ENCODE results near the gene LILRB5. TPM values are rescaled to one million over a fixed set of nuclear protein-coding genes. Genes with fewer than 3 reads are reported as not detected.
"Not testable (repeated sequence)": the region's sequence is repeated elsewhere in the genome, so short reads cannot be mapped to it uniquely, and the experiment has no call there.

The LILRB5 gene
- polyA plus RNA-seq, 4 donors, result 2.1 to 2.8 (median 2.3) TPM

DNA sequence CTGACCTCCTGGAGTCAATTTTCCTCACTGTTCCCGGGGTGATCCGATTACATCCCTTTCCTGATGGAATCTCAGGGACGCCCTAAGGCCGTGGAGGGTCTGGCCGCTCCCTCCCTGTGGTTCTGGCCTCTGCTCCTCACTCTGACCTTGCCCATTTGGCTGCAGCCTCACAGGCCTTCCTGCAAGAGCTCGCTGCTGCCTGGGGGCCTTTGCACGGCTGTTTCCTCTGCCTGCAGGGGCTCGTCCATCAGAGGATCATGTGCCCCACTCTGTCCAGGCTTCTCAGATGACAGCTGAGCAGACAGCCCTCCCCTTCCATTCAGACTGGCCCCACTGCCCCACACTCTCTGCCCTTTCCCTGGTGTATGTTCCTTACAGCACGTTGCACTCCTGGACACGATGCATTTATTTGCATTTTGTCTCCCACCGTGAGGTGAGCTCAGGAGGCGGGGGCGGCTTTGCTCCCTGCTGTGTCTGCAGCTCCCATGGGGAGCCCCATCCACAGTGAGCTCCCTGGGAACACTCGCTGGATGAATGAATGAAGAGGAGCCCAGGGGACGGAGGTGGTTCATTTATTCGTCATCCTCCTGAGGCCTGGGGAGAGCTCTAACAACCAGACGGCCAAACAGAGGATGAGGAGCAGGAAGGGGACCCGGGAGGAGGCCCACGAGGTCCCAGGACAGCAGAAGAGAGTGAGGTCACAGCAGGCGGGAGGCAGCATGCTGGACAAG lies 39.4 kb downstream of the LILRB5 start:
- not testable (repeated sequence) for DNase-seq (ENCODE audit: low read depth in 4 of 4, low spot score in 2 of 4)

DNA sequence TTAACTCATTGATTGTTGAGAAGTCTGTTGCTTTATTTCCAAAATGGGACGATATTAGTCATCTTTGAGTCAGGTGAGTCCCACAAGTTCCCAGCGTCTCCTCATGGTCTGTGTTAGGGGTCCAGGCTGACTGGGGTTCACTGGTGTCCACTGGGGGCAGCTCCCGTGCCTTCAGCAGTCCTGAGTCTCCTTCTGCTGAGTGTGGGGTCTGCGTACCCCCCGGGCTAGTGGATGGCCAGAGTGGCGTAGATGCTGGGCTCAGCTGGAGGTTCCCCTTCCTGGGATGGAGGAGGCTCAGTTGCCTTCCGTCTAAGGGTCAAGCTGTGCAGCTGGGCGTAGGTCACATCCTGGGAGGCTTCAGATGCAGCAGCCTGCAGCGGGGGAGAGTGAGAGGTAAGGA lies 40.2 kb downstream of the LILRB5 start:
- no peak for DNase-seq (ENCODE audit: low read depth in 4 of 4, low spot score in 2 of 4)

DNA sequence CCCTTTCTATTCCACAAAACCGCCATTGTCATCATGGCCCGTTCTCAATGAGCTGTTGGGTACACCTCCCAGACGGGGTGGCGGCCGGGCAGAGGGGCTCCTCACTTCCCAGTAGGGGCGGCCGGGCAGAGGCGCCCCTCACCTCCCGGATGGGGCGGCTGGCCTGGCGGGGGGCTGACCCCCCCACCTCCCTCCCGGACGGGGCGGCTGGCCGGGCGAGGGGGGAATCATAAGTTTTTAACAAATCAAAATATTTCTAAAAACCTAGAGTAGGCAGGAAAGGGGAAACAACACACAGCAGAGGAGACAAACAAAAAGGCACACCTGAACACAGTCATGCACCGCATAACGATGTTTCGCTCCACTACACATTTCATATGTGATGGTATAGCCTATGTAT lies 42.3 kb downstream of the LILRB5 start:
- not testable (repeated sequence) for DNase-seq (ENCODE audit: low read depth in 4 of 4, low spot score in 2 of 4)

DNA sequence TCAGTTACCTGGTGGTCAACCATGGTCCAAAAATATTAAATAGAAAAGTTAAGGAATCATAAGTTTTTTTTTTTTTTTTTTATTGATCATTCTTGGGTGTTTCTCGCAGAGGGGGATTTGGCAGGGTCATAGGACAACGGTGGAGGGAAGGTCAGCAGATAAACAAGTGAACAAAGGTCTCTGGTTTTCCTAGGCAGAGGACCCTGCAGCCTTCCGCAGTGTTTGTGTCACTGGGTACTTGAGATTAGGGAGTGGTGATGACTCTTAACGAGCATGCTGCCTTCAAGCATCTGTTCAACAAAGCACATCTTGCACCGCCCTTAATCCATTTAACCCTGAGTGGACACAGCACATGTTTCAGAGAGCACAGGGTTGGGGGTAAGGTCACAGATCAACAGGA lies 42.9 kb downstream of the LILRB5 start:
- DNase-seq (ENCODE audit: low read depth in 4 of 4, low spot score in 2 of 4), result not testable (repeated sequence)

DNA sequence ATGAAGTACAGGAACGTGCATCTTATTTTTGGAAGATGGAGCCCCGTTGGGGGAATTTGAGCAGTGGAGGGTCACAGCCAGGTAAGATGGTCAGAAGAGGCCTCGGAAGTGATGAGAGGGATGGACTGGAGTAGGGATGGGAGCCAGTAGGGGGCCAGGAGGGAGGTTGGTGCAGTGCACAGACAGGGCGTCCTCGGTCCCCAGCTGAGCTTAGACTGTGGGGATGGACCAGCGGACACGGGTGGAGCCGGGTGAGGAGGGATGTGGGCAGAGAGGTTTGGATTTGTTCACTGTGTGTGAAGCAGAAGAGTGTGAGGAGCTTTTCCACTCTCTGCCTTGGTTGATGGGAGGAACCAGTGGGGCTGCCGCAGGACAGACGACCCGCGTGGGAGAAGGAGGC lies 45.8 kb downstream of the LILRB5 start:
- DNase-seq (ENCODE audit: low read depth in 4 of 4, low spot score in 2 of 4), result no peak

DNA sequence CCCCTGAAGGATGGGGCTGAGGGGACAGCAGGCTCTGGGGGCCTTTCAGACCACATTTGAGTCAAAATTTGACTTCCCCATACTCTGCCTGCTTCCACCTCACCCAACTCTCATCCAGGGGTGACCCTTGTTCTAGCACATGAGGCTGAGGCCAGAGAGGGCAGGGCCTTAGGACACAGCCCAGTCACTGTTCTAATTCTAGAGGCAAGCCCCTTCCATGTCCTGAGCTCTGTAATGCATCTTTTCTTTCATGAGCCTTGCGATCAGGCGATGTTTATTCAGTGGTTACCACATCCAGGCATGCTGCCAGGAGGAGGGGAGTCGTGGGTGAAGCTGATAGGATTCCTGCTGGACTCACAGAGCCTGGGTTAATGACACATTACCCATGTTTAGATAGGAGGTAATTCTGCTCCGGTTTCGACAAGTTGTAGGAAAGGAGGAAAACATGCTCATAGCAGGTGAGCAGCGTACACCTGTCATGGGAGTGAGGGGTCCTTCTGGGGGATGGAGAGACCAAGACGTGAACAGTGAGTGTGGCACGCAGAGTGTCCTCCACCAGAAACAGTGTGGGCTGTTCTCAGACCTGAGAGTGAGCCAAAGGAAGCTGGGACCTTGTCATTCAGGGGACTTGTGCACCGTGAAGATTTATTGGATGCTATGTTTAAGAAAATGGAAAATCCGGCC lies 47.1 kb downstream of the LILRB5 start:
- DNase-seq (ENCODE audit: low read depth in 4 of 4, low spot score in 2 of 4), result peak in 2 of 4 donors; percentile 71 to 86

DNA sequence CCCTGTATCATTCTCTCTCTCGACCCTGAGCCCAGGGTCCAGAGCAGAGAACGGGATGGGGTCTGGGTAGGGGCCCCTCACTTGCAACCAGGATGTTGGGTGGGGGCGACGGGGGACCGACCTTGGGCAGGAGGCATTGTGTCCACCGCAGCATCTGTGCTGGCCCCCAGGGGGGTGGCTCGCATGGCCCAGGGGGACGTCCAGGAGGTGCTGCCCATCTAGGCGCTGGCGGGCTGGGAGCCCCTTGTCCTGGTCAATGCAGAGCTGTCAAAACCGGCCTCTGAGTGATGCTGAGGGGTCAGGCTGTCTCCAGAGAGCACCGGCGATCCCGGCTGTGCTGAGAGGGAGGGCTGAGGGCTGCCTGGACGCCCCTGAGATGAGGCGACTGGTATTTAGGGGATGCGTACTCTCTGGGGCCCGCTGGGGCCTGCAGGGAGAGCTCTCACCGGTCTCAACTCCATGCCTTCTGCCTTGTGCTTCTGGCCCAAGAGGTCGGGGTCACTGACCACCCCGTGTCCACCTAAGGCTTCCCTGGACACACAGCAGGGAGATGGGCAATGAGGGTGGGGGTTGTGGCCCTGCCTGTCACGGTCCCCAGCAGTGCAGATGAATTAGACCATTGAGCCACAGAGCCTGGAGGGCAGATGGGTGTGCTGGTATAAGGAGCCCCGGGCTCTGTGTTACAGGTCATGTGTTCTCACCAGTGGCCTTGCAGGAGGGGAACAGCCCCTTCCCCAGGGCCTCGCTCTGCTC lies 47.8 kb downstream of the LILRB5 start:
- no peak for DNase-seq (ENCODE audit: low read depth in 4 of 4, low spot score in 2 of 4)

DNA sequence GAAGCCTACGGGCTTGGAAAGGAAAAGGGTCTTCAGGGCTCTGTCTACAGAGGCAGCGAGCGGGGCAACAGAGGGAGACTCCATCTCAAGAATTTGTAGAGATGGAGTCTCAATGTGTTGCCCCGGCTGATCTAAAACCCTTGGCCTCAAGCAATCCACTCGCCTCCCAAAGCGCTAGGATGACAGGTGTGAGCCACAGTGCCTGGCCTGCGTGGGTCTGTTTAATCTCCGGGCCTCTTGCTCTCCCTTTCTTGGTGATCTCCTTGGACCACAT lies 48.4 kb downstream of the LILRB5 start:
- DNase-seq (ENCODE audit: low read depth in 4 of 4, low spot score in 2 of 4), result no peak

DNA sequence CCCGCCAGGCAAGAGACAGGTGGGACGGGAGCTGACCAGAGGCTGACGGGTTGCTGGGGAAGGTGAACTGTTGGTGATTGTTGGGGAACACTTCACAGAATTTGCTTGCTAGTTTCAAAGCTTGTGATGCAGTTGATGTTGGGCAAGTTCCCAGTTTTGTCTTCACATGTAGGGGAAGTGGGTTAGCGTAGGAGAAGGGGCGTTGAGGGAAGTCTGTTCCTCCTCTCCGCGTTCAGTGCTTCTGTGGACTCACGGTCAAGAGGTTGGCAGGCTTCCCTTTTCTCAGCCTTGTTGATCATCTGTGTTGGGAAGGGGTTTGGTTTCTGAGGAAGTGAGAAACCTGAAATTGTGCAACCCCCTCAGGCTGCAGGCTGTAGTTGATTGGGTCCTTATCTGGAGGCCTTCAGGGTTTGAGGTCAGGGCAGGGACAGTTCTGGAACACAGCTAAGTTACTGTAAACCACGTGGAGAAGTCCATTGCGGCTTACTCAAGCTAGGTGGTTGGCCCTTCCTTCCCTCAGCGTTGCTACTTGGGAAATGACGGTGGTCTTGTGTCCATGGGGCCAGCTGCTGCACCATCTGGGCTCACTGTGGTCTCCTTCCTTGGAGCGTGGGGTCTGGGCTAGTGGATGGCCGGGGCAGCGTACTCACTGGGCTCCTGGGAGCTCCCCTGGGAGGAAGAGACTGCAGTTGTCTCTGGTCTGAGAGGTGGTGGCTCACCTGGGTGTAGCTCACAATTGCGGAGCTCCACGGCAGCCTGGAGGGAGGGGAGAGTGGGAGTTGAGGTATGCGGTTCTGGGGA lies 48.9 kb downstream of the LILRB5 start:
- no peak for DNase-seq (ENCODE audit: low read depth in 4 of 4, low spot score in 2 of 4)

DNA sequence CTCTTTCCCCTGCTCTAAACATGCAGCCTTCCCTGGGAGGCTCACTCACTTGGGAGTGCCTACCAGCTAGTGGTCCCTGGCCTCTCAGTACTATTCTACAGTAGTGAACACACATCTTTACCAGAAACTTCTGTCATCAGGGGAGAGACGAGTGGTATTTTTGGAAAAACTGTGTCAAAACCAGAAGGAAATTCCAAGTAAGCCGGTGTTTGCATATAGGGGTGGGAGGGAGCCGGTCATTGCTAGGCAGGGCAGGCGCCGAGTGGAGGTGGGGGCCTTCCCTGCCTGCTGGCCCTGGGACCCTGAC lies 49.4 kb downstream of the LILRB5 start:
- no peak for DNase-seq (ENCODE audit: low read depth in 4 of 4, low spot score in 2 of 4)

DNA sequence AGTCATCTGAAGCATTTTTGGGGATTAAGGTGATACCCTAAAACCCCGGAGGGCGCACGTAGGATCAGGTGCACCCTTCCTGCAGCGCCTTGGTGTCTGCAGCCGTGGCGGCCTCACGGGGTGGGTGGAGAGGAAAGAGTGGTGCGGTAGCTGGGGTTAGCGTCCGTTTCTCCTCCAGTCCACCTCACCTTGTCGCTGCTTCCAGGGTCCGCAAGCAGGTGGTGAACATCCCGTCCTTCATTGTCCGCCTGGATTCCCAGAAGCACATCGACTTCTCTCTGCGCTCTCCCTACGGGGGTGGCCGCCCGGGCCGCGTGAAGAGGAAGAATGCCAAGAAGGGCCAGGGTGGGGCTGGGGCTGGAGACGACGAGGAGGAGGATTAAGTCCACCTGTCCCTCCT lies 49.9 kb downstream of the LILRB5 start:
- DNase-seq (ENCODE audit: low read depth in 4 of 4, low spot score in 2 of 4), result not testable (repeated sequence)

DNA sequence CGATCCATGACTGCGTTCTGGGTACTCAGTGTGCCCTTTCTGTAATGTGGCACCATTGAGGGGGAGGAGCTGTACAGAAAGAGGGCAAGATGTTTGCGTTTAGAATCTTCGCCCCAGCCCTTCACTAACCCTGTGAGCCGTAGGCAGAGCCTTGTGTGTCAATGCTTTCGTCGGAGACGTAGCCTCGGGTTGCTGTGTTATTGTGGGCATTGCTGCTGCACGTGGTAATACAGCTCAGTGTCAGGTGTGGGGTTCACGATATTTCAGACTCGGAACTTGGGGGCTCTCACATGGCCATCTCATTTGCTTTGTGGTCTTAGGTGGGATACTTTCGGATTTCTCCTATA lies 50.3 kb downstream of the LILRB5 start:
- DNase-seq (ENCODE audit: low read depth in 4 of 4, low spot score in 2 of 4), result no peak

DNA sequence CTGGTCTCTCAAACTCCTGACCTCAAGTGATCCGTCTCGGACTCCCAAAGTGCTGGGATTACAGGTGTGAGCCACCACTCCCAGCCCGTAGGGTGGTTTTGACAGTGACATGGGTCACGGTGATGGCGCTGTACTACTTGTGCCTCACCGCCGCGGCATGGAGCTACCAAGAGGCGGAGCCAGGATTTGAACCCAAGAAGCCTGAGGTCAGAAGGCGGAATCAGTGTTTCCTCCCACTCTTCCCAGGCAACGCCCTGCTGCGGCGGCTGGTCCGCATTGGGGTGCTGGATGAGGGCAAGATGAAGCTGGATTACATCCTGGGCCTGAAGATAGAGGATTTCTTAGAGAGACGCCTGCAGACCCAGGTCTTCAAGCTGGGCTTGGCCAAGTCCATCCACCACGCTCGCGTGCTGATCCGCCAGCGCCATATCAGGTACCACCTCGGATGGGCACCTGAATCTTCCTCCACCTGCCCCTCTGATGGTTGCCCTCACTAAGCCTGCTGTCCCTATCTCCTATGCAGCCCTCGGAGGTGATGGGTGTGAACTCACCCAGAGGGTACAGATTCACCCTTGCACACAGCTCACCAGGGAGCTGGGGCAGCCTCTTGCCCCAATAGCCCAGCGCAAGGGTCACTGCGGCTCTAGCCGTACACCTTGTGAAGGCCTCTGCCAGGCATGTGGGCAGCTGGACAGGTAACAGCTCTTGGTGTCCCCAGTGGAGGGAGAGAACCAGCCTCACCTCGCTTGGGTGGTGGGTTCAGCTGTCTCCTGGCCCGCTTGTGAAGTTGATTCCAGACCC lies 50.8 kb downstream of the LILRB5 start:
- DNase-seq (ENCODE audit: low read depth in 4 of 4, low spot score in 2 of 4), result no peak

DNA sequence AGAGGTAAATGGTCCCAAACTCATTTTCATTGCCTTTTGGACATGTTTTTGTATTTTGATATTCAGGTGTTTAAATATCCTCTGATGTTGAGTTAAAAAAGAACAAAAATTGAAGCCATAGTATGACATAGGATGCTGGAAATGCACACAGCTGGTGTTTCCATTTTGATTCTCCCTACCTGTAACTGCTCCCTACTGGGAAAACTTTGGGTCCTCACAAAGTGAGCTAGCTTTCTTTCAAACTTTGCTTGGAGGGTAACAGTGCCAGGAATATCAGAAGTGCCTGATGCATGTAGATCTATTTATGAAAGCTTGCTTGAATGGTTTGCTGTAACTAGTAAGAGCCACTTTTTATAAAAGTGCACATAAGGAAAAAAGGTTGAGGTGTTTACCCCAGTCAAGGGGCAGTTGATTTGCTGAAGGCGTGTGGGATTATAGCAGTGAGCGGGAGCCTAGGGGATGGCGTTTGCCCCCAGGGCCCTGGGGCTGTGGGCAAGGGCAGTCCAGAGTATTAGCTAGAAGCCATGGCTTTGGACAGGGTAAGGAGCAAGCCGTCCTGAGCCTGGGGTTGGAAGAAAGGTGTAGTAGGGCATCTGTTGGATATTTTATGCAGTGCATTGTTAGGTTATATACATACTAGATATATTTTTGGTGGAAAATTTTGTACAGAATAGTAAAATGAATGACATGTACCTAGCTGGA lies 52.2 kb downstream of the LILRB5 start:
- no peak for DNase-seq (ENCODE audit: low read depth in 4 of 4, low spot score in 2 of 4)

DNA sequence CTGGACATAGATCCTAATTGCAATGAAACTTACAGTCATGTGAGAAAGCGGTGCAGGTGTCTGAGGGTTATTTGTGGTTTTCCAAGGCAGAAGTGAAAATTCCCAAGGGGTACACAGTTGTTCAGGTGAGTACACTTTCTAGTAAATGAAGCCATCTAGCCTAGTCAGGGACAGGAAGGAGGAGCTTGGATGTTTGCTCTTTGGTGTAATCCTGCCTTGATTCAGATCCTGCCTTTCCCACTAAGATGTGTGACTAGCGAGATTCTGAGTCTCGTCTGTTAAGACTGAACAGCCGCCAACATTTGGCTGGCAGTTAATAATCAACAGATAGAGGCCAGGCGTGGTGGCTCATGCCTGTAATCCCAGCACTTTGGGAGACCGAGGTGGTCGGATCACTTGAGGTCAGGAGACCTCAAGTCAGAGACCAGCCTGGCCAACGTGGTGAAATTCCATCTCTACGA lies 53.9 kb downstream of the LILRB5 start:
- DNase-seq (ENCODE audit: low read depth in 4 of 4, low spot score in 2 of 4), result no peak

DNA sequence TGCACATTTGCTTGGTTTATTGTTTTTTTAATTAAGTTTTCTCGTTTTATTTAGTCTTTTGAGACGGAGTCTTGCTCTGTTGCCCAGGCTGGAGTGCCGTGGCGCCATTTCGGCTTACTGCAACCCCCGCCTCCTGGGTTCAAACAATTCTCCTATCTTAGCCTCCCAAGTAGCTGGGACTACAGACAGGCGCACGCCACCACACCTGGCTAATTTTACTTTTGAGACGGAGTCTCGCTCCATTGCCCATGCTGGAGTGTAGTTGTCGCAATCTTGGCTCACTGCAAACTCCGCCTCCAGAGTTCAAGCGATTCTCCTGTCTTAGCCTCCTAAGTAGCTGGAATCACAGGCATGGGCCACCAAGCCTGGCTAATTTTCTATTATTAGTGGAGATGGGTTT lies 55.1 kb downstream of the LILRB5 start:
- DNase-seq (ENCODE audit: low read depth in 4 of 4, low spot score in 2 of 4), result no peak

DNA sequence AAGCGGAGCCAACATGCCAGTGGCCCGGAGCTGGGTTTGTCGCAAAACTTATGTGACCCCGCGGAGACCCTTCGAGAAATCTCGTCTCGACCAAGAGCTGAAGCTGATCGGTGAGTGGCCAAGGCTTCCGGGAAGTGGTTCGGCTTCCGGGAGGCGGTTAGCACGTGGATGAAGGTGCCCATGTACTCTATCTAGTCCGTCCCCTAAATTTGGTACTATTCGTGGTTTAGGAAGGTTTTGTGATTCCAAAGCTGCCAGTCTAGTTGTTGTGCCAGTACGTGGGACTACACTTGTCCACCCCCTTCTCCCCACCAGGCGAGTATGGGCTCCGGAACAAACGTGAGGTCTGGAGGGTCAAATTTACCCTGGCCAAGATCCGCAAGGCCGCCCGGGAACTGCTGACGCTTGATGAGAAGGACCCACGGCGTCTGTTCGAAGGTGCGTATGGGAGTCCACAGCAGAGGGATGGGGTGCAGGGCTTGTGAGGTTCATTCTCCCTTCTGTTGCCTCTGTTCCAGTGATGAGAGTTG lies 55.8 kb downstream of the LILRB5 start:
- no peak for DNase-seq (ENCODE audit: low read depth in 4 of 4, low spot score in 2 of 4)

All from left renal cortex interstitium (tissue), 4 donors.